ENCODE measurements around the gene ENTR1.

GRCh38 chr9:136410500-136411287 lies at the start of gene ENTR1, which contains the start of gene PMPCA:
- no peak for TF ChIP-seq SP1 (IDR thresholded peaks at IDR 0.05)
- TF ChIP-seq L3MBTL2 (conservative IDR thresholded peaks at IDR 0.05), result peak; percentile 47
- TF ChIP-seq FOXK2 (IDR thresholded peaks at IDR 0.05), result no peak
- no peak for TF ChIP-seq FOXA1 (IDR thresholded peaks at IDR 0.05)
- TF ChIP-seq FOXM1 (IDR thresholded peaks at IDR 0.05; ENCODE audit: borderline replicate concordance), result no peak
- no peak for TF ChIP-seq TARDBP (IDR thresholded peaks at IDR 0.05)
- no peak for TF ChIP-seq ARNT (IDR thresholded peaks at IDR 0.05)

All from HEK293T (cell line).